ENCODE results near the gene KDM1B.

KDM1B gene

GRCh38 chr6:18263418-18264218 lies 108.4 kb downstream of the KDM1B start:
- peak overlapping the region; percentile 76 to 96 (median 85) for H3K4me2 ChIP-seq
- H3K27ac ChIP-seq, result peak overlapping the region; percentile 93 to 99 (median 95)
- no peak for TF ChIP-seq Cebpa-rat (IDR thresholded peaks at IDR 0.05)
- H3K27me3 ChIP-seq, result no peaks in the 10 kb centered on the region
- peaks cover 4 to 45% (median 30%) of the 10 kb centered on the region in 11 experiments; a peak in 20 of 22 replicates for H3K36me3 ChIP-seq
- H3K4me1 ChIP-seq, result peaks cover 42 to 53% (median 47%) of the 10 kb centered on the region in 10 experiments
- H3K4me3 ChIP-seq, result peak overlapping the region; percentile 83 to 97 (median 92)
- H4K20me1 ChIP-seq, result peaks cover 31 to 48% (median 43%) of the 10 kb centered on the region in 11 experiments
- peaks cover 12 to 21% (median 18%) of the 10 kb centered on the region in 11 experiments for H3K9me3 ChIP-seq (replicated peaks in 1 of 11)
- H3K9ac ChIP-seq, result peak overlapping the region; percentile 93 to 98 (median 97)

GRCh38 chr6:18264219-18264922 lies 109.1 kb downstream of the KDM1B start, which contains the start of gene DEK:
Gene DEK (minus strand): TSS chr6:18264530. CDS start chr6:18263987, 543 bp downstream.
- Histone ChIP-seq H3K36me3 (peaks cover 0 to 37% (median 24%) of the 10 kb centered on the region in 11 experiments; a peak in 20 of 22 replicates), H4K20me1 (peaks cover 25 to 41% (median 36%) of the 10 kb centered on the region in 11 experiments), H3K9ac (peak within 1 kb of the TSS; percentile 93 to 98 (median 97)), H3K27ac (peak within 1 kb of the TSS; percentile 93 to 99 (median 95)), H3K4me2 (peak within 1 kb of the TSS; percentile 77 to 96 (median 86)), H3K4me3 (peak within 1 kb of the TSS; percentile 83 to 97 (median 92)), H3K9me3 (replicated peaks in 1 of 11) (peaks cover 12 to 21% (median 18%) of the 10 kb centered on the region in 11 experiments), H3K4me1 (peaks cover 42 to 61% (median 54%) of the 10 kb centered on the region in 10 experiments), H3K27me3 (no peaks in the 10 kb centered on the region)
- no peak for TF ChIP-seq Cebpa-rat (IDR thresholded peaks at IDR 0.05)

GRCh38 chr6:18264923-18265377 lies 109.7 kb downstream of the KDM1B start:
- H3K9me3 ChIP-seq (replicated peaks in 1 of 11), result peaks cover 12 to 21% (median 18%) of the 10 kb centered on the region in 11 experiments
- no peak for TF ChIP-seq Cebpa-rat (IDR thresholded peaks at IDR 0.05)
- peaks cover 21 to 35% (median 30%) of the 10 kb centered on the region in 11 experiments for H4K20me1 ChIP-seq
- peak overlapping the region; percentile 61 to 92 (median 77) for H3K4me2 ChIP-seq
- peak overlapping the region; percentile 93 to 98 (median 97) for H3K9ac ChIP-seq
- H3K4me3 ChIP-seq, result peak overlapping the region; percentile 83 to 97 (median 92)
- peaks cover 40 to 61% (median 54%) of the 10 kb centered on the region in 10 experiments for H3K4me1 ChIP-seq
- no peaks in the 10 kb centered on the region for H3K27me3 ChIP-seq
- H3K27ac ChIP-seq, result peak overlapping the region; percentile 93 to 99 (median 95)
- peaks cover 0 to 32% (median 20%) of the 10 kb centered on the region in 11 experiments; a peak in 20 of 22 replicates for H3K36me3 ChIP-seq

GRCh38 chr6:18265787-18266522 lies 110.7 kb downstream of the KDM1B start:
- H3K27ac ChIP-seq, result no peak overlapping the region
- peaks cover 30 to 53% (median 44%) of the 10 kb centered on the region in 10 experiments for H3K4me1 ChIP-seq
- peaks cover 0 to 22% (median 12%) of the 10 kb centered on the region in 11 experiments; a peak in 20 of 22 replicates for H3K36me3 ChIP-seq
- H3K9me3 ChIP-seq (replicated peaks in 1 of 11), result peaks cover 12 to 21% (median 18%) of the 10 kb centered on the region in 11 experiments
- TF ChIP-seq Cebpa-rat (IDR thresholded peaks at IDR 0.05), result no peak
- H3K4me3 ChIP-seq, result peak overlapping the region in 8 of 10 experiments; percentile 83 to 95 (median 92); a peak in 11 of 20 replicates
- peaks cover 11 to 25% (median 20%) of the 10 kb centered on the region in 11 experiments; a peak in 19 of 22 replicates for H4K20me1 ChIP-seq
- H3K9ac ChIP-seq, result peak overlapping the region in 1 of 11 experiments; percentile 95; a peak in 1 of 22 replicates
- H3K27me3 ChIP-seq, result no peaks in the 10 kb centered on the region
- peak overlapping the region in 6 of 11 experiments; percentile 61 to 89 (median 76); a peak in 5 of 22 replicates for H3K4me2 ChIP-seq

- no peak for TF ChIP-seq Cebpa-rat (IDR thresholded peaks at IDR 0.05)
- Histone ChIP-seq H4K20me1 (peaks cover 6 to 19% (median 14%) of the 10 kb centered on the region in 11 experiments; a peak in 17 of 22 replicates), H3K27me3 (no peaks in the 10 kb centered on the region), H3K4me2 (no peak overlapping the region), H3K36me3 (peaks cover 0 to 16% (median 6%) of the 10 kb centered on the region in 11 experiments; a peak in 20 of 22 replicates), H3K27ac (no peak overlapping the region), H3K4me1 (peaks cover 25 to 47% (median 39%) of the 10 kb centered on the region in 10 experiments), H3K9ac (no peak overlapping the region), H3K9me3 (replicated peaks in 1 of 11) (peaks cover 12 to 21% (median 18%) of the 10 kb centered on the region in 11 experiments), H3K4me3 (no peak overlapping the region)
These were observed 111.3 kb downstream of the KDM1B start for GRCh38 chr6:18266523-18266912.

GRCh38 chr6:18268066-18268465 lies 112.8 kb downstream of the KDM1B start:
- no peak overlapping the region for H3K27ac ChIP-seq
- H3K27me3 ChIP-seq, result no peaks in the 10 kb centered on the region
- no peak overlapping the region for H3K9ac ChIP-seq
- peaks cover 0 to 5% (median 0%) of the 10 kb centered on the region in 11 experiments; a peak in 3 of 22 replicates for H3K36me3 ChIP-seq
- H3K4me3 ChIP-seq, result no peak overlapping the region
- peaks cover 0 to 4% (median 0%) of the 10 kb centered on the region in 11 experiments; a peak in 7 of 22 replicates for H4K20me1 ChIP-seq
- H3K4me1 ChIP-seq, result peaks cover 14 to 35% (median 25%) of the 10 kb centered on the region in 10 experiments
- H3K4me2 ChIP-seq, result peak overlapping the region in 3 of 11 experiments; percentile 59 to 70 (median 67); a peak in 3 of 22 replicates
- H3K9me3 ChIP-seq (replicated peaks in 1 of 11), result peaks cover 12 to 21% (median 18%) of the 10 kb centered on the region in 11 experiments
- TF ChIP-seq Cebpa-rat (IDR thresholded peaks at IDR 0.05), result no peak

- no peak overlapping the region for H3K27ac ChIP-seq
- H4K20me1 ChIP-seq, result no peaks in the 10 kb centered on the region
- H3K4me2 ChIP-seq, result peak overlapping the region; percentile 24 to 70 (median 50); a peak in 21 of 22 replicates
These were observed 114.0 kb downstream of the KDM1B start for GRCh38 chr6:18269253-18269652.

More at GRCh38 chr6:18269253-18269652, 114.0 kb downstream of the KDM1B start:
- H3K27me3 ChIP-seq, result no peaks in the 10 kb centered on the region
- H3K9ac ChIP-seq, result no peak overlapping the region
- TF ChIP-seq Cebpa-rat (IDR thresholded peaks at IDR 0.05), result no peak
- H3K36me3 ChIP-seq, result peaks cover 0 to 5% (median 0%) of the 10 kb centered on the region in 11 experiments; a peak in 2 of 22 replicates
- H3K4me1 ChIP-seq, result peaks cover 14 to 35% (median 25%) of the 10 kb centered on the region in 10 experiments
- peaks cover 12 to 21% (median 18%) of the 10 kb centered on the region in 11 experiments for H3K9me3 ChIP-seq (replicated peaks in 1 of 11)
- H3K4me3 ChIP-seq, result no peak overlapping the region
